GM19395 (cell line): Measurements from ENCODE around the gene HOXD4.

Experiments
- ATAC-seq: cut with Tn5 transposase; IDR thresholded peaks from one replicate; pipeline ENCODE4 v1.9.1; 2021; ENCODE audit warnings: mild to moderate bottlenecking, moderate library complexity; ENCODE audit not compliant: unreplicated experiment

Gene HOXD4

GRCh38 chr2:176114120-176114929 lies 37.0 kb upstream of the HOXD4 start:
- no peak for ATAC-seq

GRCh38 chr2:176114930-176115625 lies 36.3 kb upstream of the HOXD4 start:
- ATAC-seq: no peak

- no peak for ATAC-seq
Measured at GRCh38 chr2:176115883-176116813, 35.2 kb upstream of the HOXD4 start, which contains the start of gene HOXD10. HOXD10 (plus strand) TSS chr2:176116778; CDS start chr2:176116834, 56 bp downstream.

GRCh38 chr2:176117162-176117822 lies 34.1 kb upstream of the HOXD4 start:
- no peak for ATAC-seq

- ATAC-seq: no peak
Measured at GRCh38 chr2:176117823-176118371, 33.5 kb upstream of the HOXD4 start.

GRCh38 chr2:176118601-176119339 lies 32.6 kb upstream of the HOXD4 start:
- no peak for ATAC-seq

- ATAC-seq: no peak
Measured at GRCh38 chr2:176120364-176121189, 30.8 kb upstream of the HOXD4 start.

- no peak for ATAC-seq
Measured at GRCh38 chr2:176121190-176122051, 29.9 kb upstream of the HOXD4 start.

- no peak for ATAC-seq
Measured at GRCh38 chr2:176122052-176122682, 29.2 kb upstream of the HOXD4 start.

GRCh38 chr2:176122683-176123410 lies 28.5 kb upstream of the HOXD4 start, which contains the start of gene HOXD9:
HOXD9 (plus strand) TSS chr2:176122719; CDS start chr2:176122769, 50 bp downstream.
- ATAC-seq: no peak

GRCh38 chr2:176123411-176124109 lies 27.8 kb upstream of the HOXD4 start:
- ATAC-seq: no peak

- no peak for ATAC-seq
Measured at GRCh38 chr2:176124110-176124946, 27.0 kb upstream of the HOXD4 start.

GRCh38 chr2:176124947-176125771 lies 26.2 kb upstream of the HOXD4 start:
- no peak for ATAC-seq

GRCh38 chr2:176125772-176126054 lies 25.6 kb upstream of the HOXD4 start:
- ATAC-seq: no peak
